Heart right ventricle (tissue), 16 donors: ENCODE data around the gene PPM1K. TPM values are rescaled to one million over a fixed set of nuclear protein-coding genes. Genes with fewer than 3 reads are reported as not detected.

Experiments used
- ATAC-seq, 8 donors: fragments of 200-7000 bp; cut with Tn5 transposase; one replicate each; pipeline ENCODE4 v1.9.1; 2020; ENCODE audit warnings: mild to moderate bottlenecking in 8 of 8, moderate library complexity in 8 of 8, moderate number of reproducible peaks in 1 of 8
- DNase-seq, 2 donors: peaks; one replicate each; pipeline ENCODE4 v3.0.0-alpha.2; 2020
- H3K27ac ChIP-seq, 10 donors: fragments of 200-600 bp; sonication (generic) in 2 of 10; one replicate each; pipeline versions ENCODE4 v1.5.0 to v1.8.0; 2020 to 2022; ENCODE audit warnings: mild to moderate bottlenecking in 3 of 10
- H3K27me3 ChIP-seq, 7 donors: fragments of 200-600 bp; one replicate each; pipeline ENCODE4 v1.8.0; 2021 to 2022; ENCODE audit warnings: mild to moderate bottlenecking in 2 of 7
- H3K36me3 ChIP-seq, 9 donors: fragments of 200-600 bp; sonication (generic) in 1 of 9; one replicate each; pipeline versions ENCODE4 v1.5.0 to v1.8.0; 2020 to 2022; ENCODE audit warnings: mild to moderate bottlenecking in 2 of 9
- H3K4me1 ChIP-seq, 9 donors: fragments of 200-600 bp; sonication (generic) in 1 of 9; one replicate each; pipeline versions ENCODE4 v1.5.0 to v1.8.0; 2020 to 2022; ENCODE audit warnings: mild to moderate bottlenecking in 4 of 9
- H3K4me3 ChIP-seq, 10 donors: fragments of 200-600 bp; sonication (generic) in 2 of 10; one replicate each; pipeline versions ENCODE4 v1.5.0 to v1.8.0; 2020 to 2022; ENCODE audit warnings: mild to moderate bottlenecking in 7 of 10, moderate library complexity in 2 of 10
- H3K9me3 ChIP-seq, 11 donors: fragments of 200-600 bp in 10 of 11; sonication (generic) in 2 of 11; one replicate each; pipeline versions ENCODE4 v1.5.0 to v1.8.0; 2013 to 2022; ENCODE audit warnings: mild to moderate bottlenecking in 2 of 11, control low read depth in 1 of 11, moderate library complexity in 1 of 11
- WGBS, 2 donors: extraction: QIAGEN DNeasy Blood & Tissue Kit; methylation state at CpG; one replicate each; pipeline ENCODE4 v1.1.7; 2013; ENCODE audit warnings: inconsistent platforms in 1 of 2; 5-methylcytosine and 5-hydroxymethylcytosine counted together
- intact Hi-C, 10 donors: fragments of 100-400 bp; cut with DNase I; formaldehyde crosslinking; loops; one replicate each; pipeline versions ENCODE4 v1.11.1 to v1.14.2; 2022
- polyA plus RNA-seq, 2 donors: library from polyadenylated mRNA; stranded (reverse); fragments of 200-250 nt; gene quantifications; one replicate each; pipeline ENCODE4 v1.2.3, GENCODE V29; 2013
- total RNA-seq, 10 donors: library from RNA; stranded (reverse); fragmentation: NEBNext Ultra II Directional in 3 of 10; extraction: Animal tissue kit (Norgen Biotek cat#: 25700) in 3 of 10; gene quantifications; one replicate each; pipeline versions ENCODE4 v1.2.1 to v1.2.4, GENCODE V29; 2021 to 2023
- TF ChIP-seq, protein P1 (sequence below), 9 donors: fragments of 200-600 bp; sonication (generic) in 2 of 9; IDR thresholded peaks; one replicate each; pipeline versions ENCODE4 v1.5.0 to v1.8.0; 2021 to 2022; ENCODE audit warnings: antibody characterized with exemption in 9 of 9, mild to moderate bottlenecking in 5 of 9, moderate library complexity in 1 of 9
- donor health status: Arrhythmogenic right ventricular cardiomyopathy.
- donor health status: ischemic (EF 13 %, LVEDD 7.1; RV severe dilation, severe dysfunction).
- donor health status: healthy with polysubstance abuse.
- donor health status: DM: no; HTN: yes; CAD: no.
- donor health status: DM: no; HTN: no; CAD: no.
- donor health status: ischemic (EF 25% LVEDD 6.9; RV normal size, moderate dysfunction).
- donor health status: ischemic (EF 25% LVEDD 5.7; RV mildly dilated, moderate dysfunction).
- donor health status: healthy.
- donor health status: DM: yes; HTN: yes; CAD: no.
- donor health status: Ischemic cardiomyopathy.
- donor health status: ischemic (EF 35%, LVEDD 5.7; RV mildly dilated, moderate dysfunction).
- donor health status: nonischemic (EF 11% LVEDD 7.7; RV severe dilation, severe dysfunction).
- donor health status: DM: yes; HTN: yes; CAD: no.
- donor health status: PGD.
- donor health status: ischemic (EF 29% LVEDD 5.4; RV normal size, mild dysfunction).
- donor health status: nonischemic (EF 23%, LVEDD 6.1; RV moderate dilation, normal function).

The PPM1K gene
- total and polyA plus RNA-seq, 12 donors: 47.4 to 357 (median 247) TPM

DNA sequence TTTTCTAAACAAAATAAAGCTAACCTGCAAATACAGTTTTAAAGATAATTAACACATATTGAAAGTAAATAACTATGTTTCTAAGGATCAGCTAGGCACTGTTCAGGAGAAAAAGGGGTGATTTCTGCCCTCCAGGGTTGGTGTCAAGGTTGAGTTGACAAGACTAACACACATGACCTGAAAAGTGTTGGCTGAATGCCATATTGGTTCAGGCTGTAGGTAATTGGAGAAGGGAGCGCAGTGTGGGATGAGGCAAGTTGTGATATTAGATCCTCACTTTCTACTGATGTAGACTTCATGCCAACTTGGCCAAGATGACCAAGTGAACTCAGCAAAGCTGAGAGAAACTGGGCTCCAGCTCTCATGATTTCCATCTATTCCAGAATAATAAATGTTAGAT is 42.2 kb downstream of the PPM1K start:
- TF ChIP-seq, protein P1, sequence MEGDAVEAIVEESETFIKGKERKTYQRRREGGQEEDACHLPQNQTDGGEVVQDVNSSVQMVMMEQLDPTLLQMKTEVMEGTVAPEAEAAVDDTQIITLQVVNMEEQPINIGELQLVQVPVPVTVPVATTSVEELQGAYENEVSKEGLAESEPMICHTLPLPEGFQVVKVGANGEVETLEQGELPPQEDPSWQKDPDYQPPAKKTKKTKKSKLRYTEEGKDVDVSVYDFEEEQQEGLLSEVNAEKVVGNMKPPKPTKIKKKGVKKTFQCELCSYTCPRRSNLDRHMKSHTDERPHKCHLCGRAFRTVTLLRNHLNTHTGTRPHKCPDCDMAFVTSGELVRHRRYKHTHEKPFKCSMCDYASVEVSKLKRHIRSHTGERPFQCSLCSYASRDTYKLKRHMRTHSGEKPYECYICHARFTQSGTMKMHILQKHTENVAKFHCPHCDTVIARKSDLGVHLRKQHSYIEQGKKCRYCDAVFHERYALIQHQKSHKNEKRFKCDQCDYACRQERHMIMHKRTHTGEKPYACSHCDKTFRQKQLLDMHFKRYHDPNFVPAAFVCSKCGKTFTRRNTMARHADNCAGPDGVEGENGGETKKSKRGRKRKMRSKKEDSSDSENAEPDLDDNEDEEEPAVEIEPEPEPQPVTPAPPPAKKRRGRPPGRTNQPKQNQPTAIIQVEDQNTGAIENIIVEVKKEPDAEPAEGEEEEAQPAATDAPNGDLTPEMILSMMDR (IDR thresholded peaks at IDR 0.05): no peak
- intact Hi-C loops: loop anchor here in 1 of 10 donors (5.0 kb wide), 1 partner anchor 40 kb away; the partner anchor contains the start of gene PPM1K
- no peaks in the 10 kb centered on the region for H3K27me3 ChIP-seq
- no peak for ATAC-seq
- peaks cover 0 to 22% (median 5%) of the 10 kb centered on the region in 9 donors for H3K4me1 ChIP-seq
- H3K36me3 ChIP-seq: no peaks in the 10 kb centered on the region
- peaks cover 0 to 10% (median 0%) of the 10 kb centered on the region in 11 donors for H3K9me3 ChIP-seq
- DNase-seq: no peak
- H3K4me3 ChIP-seq: no peak overlapping the region
- 86 to 93% methylated on average over 1 of the region's 1 CpG for whole genome bisulfite sequencing, 2 donors
- H3K27ac ChIP-seq: no peak overlapping the region

DNA sequence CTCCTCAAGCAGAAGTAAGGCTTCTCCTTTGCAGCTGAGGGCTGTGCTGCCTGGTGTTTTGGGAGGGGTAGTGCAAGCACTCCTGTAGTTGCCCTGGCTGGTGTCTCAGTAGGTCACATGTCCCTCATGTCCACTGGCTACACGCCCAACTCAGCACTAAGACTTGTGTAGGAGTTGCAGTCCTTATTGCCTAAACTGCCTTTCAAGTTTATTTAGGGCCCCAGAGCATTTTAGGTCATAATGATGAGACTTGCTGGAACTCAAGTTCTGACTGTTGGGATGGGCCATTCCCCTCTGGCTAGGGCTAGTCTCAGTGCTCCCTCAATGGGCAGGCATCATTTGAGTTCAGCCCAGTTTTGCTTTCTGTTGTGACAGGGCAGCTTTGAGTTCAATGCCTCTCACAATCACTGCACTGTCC is 44.1 kb downstream of the PPM1K start:
- Histone ChIP-seq H3K4me3 (no peak overlapping the region), H3K9me3 (peaks cover 0 to 14% (median 0%) of the 10 kb centered on the region in 11 donors), H3K36me3 (no peaks in the 10 kb centered on the region), H3K27me3 (no peaks in the 10 kb centered on the region), H3K27ac (peak overlapping the region in 6 of 10 donors; percentile 7 to 60 (median 41)), H3K4me1 (peaks cover 0 to 22% (median 5%) of the 10 kb centered on the region in 9 donors)
- intact Hi-C loops: loop anchor here in 1 of 10 donors (5.0 kb wide), 1 partner anchor 42 kb away; the partner anchor contains the start of gene PPM1K
- peak; percentile 88 to 97 (median 93) for ATAC-seq
- 38 to 58% methylated on average over 1 of the region's 1 CpG for WGBS, 2 donors
- TF ChIP-seq, protein P1 (IDR thresholded peaks at IDR 0.05): peak in 3 of 9 donors; percentile 8 to 35 (median 18)
- DNase-seq: peak; percentile 41 to 76

DNA sequence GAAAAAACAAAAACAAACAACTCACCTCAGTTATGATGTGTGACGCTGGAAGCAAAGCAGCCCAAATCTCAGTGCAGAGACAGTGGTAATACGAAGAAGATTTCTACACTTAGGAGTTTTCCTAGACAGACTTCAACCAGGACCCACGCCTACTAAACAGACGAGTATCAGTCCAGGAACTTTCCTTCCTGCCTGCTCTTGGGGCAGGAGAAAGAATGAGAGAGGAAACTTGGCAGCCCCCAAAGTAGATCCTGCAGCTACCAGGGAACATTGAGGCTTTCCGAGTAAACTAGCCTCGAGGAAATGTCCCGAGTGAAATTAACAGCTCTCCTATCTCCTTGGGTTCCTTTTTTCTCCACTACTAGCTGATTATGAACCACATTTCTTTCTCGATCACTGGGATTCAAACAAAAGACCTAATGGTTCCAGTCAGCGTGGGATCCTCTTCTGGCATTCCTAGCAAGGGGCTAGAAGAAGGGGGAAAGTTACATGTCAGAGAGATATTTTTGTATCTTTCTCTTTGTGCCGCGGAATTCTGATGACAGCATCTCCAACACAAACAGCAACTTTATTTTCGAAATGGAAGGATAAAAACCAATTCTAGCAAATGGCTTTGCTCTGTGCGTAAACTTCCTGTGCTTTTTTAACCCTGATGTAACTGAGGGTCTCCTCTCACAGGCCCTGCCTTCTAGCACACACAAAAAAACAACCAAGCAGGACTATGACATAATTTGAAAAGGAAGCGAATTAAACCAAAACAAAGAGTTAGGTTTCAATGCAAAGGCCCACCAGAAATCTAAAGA is 53.2 kb downstream of the PPM1K start:
- peak; percentile 39 to 73 (median 69) for ATAC-seq
- intact Hi-C loops: no loop called here
- peaks cover 0 to 33% (median 14%) of the 10 kb centered on the region in 9 donors for H3K4me1 ChIP-seq

DNA sequence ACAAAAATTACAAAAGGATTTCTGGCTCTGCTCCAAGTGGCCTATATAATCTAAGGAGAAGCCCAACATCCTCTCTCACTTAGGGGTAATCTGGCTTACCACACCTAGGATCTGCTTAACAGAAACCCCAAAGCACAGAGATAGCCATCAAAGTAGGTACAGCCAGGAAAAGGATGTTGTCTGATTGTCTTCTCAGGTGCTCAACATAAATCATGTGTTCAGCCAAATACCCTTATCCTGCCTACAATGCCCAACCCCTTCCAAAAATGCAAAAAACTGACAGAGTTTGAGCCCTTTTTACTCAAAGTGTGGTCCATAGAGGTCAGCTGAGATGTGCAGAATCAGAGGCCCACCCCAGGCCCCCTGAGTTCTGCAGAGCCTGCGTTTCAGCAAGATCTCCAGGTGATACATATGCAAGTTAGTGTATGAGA is 53.9 kb downstream of the PPM1K start:
- peak overlapping the region in 8 of 10 donors; percentile 23 to 56 (median 48) for H3K4me3 ChIP-seq

More for the DNA sequence above, 53.2 kb downstream of the PPM1K start:
- TF ChIP-seq, protein P1 (IDR thresholded peaks at IDR 0.05): no peak
- peak in 1 of 2 donors; percentile 15 for DNase-seq
- H3K9me3 ChIP-seq: peaks cover 0 to 10% (median 0%) of the 10 kb centered on the region in 11 donors
- H3K27ac ChIP-seq: peak overlapping the region; percentile 31 to 89 (median 78)
- no peaks in the 10 kb centered on the region for H3K36me3 ChIP-seq
- no peaks in the 10 kb centered on the region for H3K27me3 ChIP-seq
- H3K4me3 ChIP-seq: peak overlapping the region in 9 of 10 donors; percentile 23 to 56 (median 47)
- 9 to 10% methylated on average over 14 of the region's 14 CpGs for whole genome bisulfite sequencing, 2 donors

More for the DNA sequence above, 53.9 kb downstream of the PPM1K start:
- TF ChIP-seq, protein P1 (IDR thresholded peaks at IDR 0.05): no peak
- DNase-seq (no peak), ATAC-seq (peak in 1 of 8 donors; percentile 5)
- no peaks in the 10 kb centered on the region for H3K27me3 ChIP-seq
- intact Hi-C loops: no loop called here
- peaks cover 0 to 10% (median 0%) of the 10 kb centered on the region in 11 donors for H3K9me3 ChIP-seq
- H3K4me1 ChIP-seq: peaks cover 0 to 40% (median 20%) of the 10 kb centered on the region in 9 donors
- 26 to 33% methylated on average over 1 of the region's 1 CpG for WGBS, 2 donors
- H3K36me3 ChIP-seq: no peaks in the 10 kb centered on the region
- peak overlapping the region in 8 of 10 donors; percentile 62 to 89 (median 82) for H3K27ac ChIP-seq
